ENCODE data around the gene GLIS2.

DNA sequence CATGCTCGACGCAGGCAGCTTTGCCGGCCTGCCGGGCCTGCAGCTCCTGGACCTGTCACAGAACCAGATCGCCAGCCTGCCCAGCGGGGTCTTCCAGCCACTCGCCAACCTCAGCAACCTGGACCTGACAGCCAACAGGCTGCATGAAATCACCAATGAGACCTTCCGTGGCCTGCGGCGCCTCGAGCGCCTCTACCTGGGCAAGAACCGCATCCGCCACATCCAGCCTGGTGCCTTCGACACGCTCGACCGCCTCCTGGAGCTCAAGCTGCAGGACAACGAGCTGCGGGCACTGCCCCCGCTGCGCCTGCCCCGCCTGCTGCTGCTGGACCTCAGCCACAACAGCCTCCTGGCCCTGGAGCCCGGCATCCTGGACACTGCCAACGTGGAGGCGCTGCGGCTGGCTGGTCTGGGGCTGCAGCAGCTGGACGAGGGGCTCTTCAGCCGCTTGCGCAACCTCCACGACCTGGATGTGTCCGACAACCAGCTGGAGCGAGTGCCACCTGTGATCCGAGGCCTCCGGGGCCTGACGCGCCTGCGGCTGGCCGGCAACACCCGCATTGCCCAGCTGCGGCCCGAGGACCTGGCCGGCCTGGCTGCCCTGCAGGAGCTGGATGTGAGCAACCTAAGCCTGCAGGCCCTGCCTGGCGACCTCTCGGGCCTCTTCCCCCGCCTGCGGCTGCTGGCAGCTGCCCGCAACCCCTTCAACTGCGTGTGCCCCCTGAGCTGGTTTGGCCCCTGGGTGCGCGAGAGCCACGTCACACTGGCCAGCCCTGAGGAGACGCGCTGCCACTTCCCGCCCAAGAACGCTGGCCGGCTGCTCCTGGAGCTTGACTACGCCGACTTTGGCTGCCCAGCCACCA lies 65.4 kb downstream of the GLIS2 start:
- TF ChIP-seq EP300 (IDR thresholded peaks at IDR 0.05): no peak
- TF ChIP-seq, protein P1, sequence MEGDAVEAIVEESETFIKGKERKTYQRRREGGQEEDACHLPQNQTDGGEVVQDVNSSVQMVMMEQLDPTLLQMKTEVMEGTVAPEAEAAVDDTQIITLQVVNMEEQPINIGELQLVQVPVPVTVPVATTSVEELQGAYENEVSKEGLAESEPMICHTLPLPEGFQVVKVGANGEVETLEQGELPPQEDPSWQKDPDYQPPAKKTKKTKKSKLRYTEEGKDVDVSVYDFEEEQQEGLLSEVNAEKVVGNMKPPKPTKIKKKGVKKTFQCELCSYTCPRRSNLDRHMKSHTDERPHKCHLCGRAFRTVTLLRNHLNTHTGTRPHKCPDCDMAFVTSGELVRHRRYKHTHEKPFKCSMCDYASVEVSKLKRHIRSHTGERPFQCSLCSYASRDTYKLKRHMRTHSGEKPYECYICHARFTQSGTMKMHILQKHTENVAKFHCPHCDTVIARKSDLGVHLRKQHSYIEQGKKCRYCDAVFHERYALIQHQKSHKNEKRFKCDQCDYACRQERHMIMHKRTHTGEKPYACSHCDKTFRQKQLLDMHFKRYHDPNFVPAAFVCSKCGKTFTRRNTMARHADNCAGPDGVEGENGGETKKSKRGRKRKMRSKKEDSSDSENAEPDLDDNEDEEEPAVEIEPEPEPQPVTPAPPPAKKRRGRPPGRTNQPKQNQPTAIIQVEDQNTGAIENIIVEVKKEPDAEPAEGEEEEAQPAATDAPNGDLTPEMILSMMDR (IDR thresholded peaks at IDR 0.05): no peak
- no peak for TF ChIP-seq POLR2A (IDR thresholded peaks at IDR 0.05)

Measured in gastroesophageal sphincter (tissue), 3 donors.